Body of pancreas (tissue), 4 donors: ENCODE measurements around the gene KCNN3.

ENCODE experiments used
- POLR2A ChIP-seq, 3 donors: fragments of 450-650 bp; IDR thresholded peaks; one replicate each; pipeline ENCODE4 v1.6.1; 2016; ENCODE audit warnings: antibody characterized with exemption in 3 of 3, mild to moderate bottlenecking in 2 of 3
- TF ChIP-seq, protein P1 (sequence below), 7 experiments: fragments of 450-650 bp in 4 of 7; fragments of 200-600 bp in 3 of 7; sonication (generic) in 3 of 7; IDR thresholded peaks; one replicate each; pipeline ENCODE4 v1.5.1; 2016 to 2019; ENCODE audit warnings: antibody characterized with exemption in 7 of 7

- TF ChIP-seq, protein P1, sequence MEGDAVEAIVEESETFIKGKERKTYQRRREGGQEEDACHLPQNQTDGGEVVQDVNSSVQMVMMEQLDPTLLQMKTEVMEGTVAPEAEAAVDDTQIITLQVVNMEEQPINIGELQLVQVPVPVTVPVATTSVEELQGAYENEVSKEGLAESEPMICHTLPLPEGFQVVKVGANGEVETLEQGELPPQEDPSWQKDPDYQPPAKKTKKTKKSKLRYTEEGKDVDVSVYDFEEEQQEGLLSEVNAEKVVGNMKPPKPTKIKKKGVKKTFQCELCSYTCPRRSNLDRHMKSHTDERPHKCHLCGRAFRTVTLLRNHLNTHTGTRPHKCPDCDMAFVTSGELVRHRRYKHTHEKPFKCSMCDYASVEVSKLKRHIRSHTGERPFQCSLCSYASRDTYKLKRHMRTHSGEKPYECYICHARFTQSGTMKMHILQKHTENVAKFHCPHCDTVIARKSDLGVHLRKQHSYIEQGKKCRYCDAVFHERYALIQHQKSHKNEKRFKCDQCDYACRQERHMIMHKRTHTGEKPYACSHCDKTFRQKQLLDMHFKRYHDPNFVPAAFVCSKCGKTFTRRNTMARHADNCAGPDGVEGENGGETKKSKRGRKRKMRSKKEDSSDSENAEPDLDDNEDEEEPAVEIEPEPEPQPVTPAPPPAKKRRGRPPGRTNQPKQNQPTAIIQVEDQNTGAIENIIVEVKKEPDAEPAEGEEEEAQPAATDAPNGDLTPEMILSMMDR (IDR thresholded peaks at IDR 0.05) = no peak
- no peak for TF ChIP-seq POLR2A (IDR thresholded peaks at IDR 0.05)
Measured at GRCh38 chr1:154862907-154863306, 7.2 kb downstream of the KCNN3 start.
